Hindlimb muscle (tissue), 1 donor: ENCODE data around the gene CABS1. TPM values are rescaled to one million over a fixed set of nuclear protein-coding genes. Genes with fewer than 3 reads are reported as not detected.

Experiments used
- polyA plus RNA-seq: library from polyadenylated mRNA; unstranded; fragments of 120-200 nt; gene quantifications from one replicate; pipeline ENCODE4 v1.2.1, GENCODE V29; 2013; ENCODE audit not compliant: insufficient read length

The CABS1 gene
- polyA plus RNA-seq, 1 donor, result not detected

Other genes with a start within 250 kb of the CABS1 start
- not detected for gene PRR27, start 180.7 kb upstream of the CABS1 start, polyA plus RNA-seq
- gene ODAM, start 139.3 kb upstream of the CABS1 start, polyA plus RNA-seq, result not detected
- not detected for gene FDCSP, start 108.9 kb upstream of the CABS1 start, polyA plus RNA-seq
- gene CSN3, start 92.4 kb upstream of the CABS1 start, polyA plus RNA-seq, result not detected
- gene SMR3A, start 25.8 kb downstream of the CABS1 start, polyA plus RNA-seq, result not detected
- not detected for gene SMR3B, start 48.1 kb downstream of the CABS1 start, polyA plus RNA-seq
- gene OPRPN, start 63.0 kb downstream of the CABS1 start, polyA plus RNA-seq, result not detected
- gene MUC7, start 137.2 kb downstream of the CABS1 start, polyA plus RNA-seq, result not detected
- gene AMTN, start 183.6 kb downstream of the CABS1 start, polyA plus RNA-seq, result not detected